Pulmonary artery endothelial cell (primary cell): ENCODE data around the gene SEC62. TPM values are rescaled to one million over a fixed set of nuclear protein-coding genes. Genes with fewer than 3 reads are reported as not detected.
"Not testable (repeated sequence)": the region's sequence is repeated elsewhere in the genome, so short reads cannot be mapped to it uniquely, and the experiment has no call there.

Experiments used
- DNase-seq: peaks from one replicate; pipeline ENCODE4 v3.0.0-alpha.2; 2011; ENCODE audit warnings: low read depth, low spot score
- total RNA-seq: library from RNA; depleted of rRNA; stranded (reverse); fragments of >200 nt; gene quantifications from 2 replicates; pipeline ENCODE4 v1.2.3, GENCODE V29; 2014

SEC62 gene
- total RNA-seq, 1 donor from 2014 or later = 39.5 TPM

DNA sequence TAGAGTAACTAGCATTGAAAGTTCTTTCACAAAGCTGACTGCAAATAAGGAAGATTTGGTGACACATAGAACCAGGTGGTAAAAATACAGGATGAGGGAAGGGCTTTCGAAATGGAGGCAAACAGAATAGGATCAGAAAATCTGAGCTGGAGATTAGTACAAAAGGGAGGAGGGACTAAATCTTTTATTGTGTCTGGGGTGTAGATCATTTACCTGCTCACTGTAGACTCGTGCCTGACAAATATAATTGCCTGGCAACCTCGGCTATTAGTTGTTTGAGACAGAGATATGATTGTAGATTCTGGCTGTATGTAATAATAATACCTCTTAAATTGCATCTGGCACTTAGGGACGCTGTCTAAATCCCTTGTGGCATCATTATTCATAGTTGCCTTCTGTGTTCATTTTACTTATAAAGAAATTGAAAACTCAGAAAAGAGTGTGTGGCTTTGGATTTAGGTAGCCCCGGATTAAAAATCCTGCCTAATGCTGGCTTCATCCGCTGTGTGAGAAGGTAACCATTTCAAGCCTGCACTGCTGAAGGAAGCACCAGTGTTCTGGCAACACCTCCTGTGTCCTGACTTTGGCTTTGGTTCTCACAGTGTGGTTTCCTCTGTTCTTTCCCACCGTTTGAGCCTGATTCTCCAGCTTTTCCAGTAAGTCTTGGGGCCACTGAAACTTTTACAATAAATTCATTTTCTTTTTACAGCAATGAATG lies 46.2 kb downstream of the SEC62 start:
- no peak for DNase-seq

DNA sequence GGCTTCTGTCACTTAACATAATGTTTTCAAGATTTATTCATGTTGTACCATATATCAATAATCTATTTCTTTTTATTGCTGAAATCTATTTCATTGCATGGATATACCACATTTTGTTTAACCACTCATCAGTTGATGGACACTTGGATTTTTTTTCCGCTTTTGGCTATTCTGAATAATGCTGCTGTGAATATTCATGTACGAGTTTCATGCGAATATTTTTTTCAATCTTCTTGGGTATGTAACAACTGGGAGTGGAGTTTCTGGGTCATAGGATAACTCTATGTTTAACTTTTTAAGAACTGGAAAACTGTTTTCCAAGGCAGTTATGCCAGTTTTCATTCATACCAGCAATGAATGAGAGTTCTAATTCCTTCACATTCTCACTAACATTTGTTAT lies 49.5 kb downstream of the SEC62 start:
- no peak for DNase-seq

- DNase-seq = not testable (repeated sequence)
Measured at GRCh38 chr3:170019306-170019705, 52.7 kb downstream of the SEC62 start.

- DNase-seq = no peak
Measured at GRCh38 chr3:170021083-170021482, 54.5 kb downstream of the SEC62 start.

DNA sequence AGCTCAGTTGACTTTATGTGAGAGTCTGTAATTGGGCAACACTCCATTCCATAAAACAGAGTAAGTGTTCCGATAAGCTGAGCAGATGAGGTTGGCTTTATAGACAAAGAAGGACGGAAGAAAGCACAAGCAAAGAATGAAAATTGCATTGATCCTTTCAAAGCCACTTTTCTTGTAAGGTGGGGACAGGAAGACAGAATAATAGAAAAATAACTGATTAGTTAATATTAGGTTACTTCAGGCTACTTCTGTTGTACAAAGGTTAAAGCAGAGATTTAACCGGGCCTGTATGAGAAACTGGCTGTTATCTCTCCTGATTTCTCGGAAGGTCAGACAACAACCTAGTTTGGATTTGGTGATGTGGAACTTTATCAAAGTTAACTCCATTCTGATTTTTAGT lies 55.7 kb downstream of the SEC62 start:
- DNase-seq = no peak

- DNase-seq = no peak
Measured at GRCh38 chr3:170023165-170023564, 56.6 kb downstream of the SEC62 start.

- no peak for DNase-seq
Measured at GRCh38 chr3:170024581-170024980, 58.0 kb downstream of the SEC62 start.

GRCh38 chr3:170027233-170028102 lies 60.9 kb downstream of the SEC62 start:
- no peak for DNase-seq

GRCh38 chr3:170033489-170033888 lies 66.9 kb downstream of the SEC62 start:
- DNase-seq = no peak

DNA sequence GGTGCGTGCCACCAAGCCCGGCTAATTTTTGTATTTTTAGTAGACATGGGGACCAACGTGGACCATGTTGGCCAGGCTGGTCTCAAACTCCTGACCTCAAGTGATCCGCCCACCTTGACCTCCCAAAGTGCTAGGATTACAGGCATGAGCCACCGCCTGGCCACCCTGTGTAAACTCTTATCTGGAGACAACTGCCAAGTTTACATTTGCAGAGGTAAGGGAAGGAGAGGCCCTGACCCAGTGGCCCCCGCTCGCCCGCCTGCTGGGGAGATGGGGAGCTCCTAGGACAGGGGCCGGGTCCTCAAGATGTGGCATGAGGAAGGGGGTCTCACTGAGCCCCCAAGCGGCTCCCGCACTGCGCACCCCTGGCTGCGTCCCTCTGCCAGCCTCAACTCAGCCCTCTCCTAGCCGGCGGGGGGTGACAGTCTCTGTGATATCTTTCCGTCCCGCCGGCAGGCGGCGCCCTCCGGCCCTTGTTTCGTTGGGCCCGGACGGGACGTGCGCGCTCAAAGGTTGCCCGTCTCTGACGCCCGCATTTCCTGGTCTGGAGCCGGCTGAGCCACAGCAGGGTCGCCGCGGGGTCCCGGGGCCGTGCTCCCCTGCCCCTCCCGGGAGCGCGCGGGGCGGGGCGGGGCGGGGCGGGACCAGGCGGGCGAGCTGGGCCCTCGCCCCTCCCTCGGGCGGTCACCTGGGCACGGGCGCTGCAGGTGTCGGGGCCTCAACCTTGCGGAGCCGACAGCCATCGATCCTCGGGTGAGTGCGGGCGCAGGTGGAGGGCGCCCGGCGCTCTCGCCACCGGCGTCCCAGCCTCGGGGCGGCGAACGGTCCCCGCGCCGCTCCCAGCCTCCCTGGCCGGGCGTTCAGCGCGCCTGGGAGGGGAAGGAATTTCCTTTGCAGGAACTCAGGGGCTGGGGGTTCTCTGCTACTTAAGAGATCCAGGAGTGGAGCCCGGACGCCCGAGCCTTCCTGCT lies 71.1 kb downstream of the SEC62 start, which contains the start of gene GPR160:
TSS of gene GPR160 (plus strand) at position 533 of the 971 bp plus-strand sequence. CDS start 45,978 bp downstream, outside the sequence.
- DNase-seq = no peak

DNA sequence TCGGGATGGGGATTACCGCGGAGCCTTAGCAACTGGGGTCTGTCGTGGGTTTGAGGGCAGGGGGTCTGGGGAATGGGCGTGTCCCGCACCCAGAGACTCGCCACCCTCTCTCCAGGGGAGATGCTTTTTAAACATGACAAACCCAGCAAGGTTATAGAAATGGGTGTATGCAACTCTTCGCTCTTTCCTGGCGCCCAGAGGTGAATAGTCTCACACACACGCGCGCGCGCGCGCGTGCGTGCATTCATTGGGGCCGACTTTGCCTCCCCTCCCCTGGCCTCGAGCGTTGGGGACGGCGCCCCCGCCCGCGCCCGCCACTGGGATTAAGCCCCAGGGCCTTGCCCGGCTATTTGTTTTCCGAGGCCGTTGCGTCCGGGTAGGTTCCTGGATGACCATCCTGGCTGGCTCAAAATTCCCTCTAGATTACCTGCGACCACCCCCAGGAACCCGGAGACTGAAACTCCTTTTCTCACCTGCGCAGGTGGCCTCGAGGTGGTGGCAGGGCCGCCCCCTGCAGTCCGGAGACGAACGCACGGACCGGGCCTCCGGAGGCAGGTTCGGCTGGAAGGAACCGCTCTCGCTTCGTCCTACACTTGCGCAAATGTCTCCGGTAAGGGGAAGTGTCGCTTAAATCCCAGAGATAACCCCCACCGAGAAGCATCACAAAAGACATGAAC lies 72.0 kb downstream of the SEC62 start:
- no peak for DNase-seq

DNA sequence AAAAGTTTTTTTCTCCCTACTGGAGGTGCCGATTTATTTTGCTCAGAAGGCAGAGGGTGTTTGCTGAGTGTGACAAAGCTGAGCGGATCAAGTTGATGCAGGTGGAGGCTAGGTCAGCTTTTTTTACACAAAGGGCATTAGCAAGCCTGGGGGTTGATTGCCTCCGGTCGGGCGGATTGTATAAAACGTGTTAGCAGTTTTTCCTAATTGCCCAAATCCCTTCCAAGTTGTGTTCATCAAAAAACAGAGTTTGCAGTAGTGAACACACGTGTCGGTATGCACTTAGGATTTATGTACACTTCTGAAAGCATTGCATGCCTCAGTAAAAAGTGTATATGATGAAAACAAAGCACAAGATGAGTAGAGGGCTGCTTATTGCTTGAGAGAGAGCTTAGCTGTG lies 73.8 kb downstream of the SEC62 start:
- DNase-seq = no peak

GRCh38 chr3:170043506-170043905 lies 76.9 kb downstream of the SEC62 start:
- DNase-seq = no peak

DNA sequence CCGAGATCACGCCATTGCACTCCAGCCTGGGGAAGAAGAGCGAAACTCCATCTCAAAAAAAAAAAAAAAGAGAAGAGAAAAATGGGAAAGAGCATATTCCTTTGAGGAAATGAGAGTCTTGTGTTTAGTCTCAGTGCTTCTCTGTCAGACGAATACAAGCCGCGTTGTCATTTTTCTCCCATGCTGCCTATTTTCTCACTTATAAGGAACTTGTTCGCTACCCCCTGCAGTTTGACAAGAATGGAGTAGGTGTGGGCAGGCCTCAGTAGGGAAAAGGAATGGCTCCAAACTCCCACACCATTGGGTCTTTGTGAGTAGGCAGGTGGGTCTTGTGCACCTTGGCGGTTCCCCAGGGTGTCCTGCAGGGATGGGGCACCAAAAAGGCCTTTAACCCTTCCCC lies 77.7 kb downstream of the SEC62 start:
- DNase-seq = no peak

DNA sequence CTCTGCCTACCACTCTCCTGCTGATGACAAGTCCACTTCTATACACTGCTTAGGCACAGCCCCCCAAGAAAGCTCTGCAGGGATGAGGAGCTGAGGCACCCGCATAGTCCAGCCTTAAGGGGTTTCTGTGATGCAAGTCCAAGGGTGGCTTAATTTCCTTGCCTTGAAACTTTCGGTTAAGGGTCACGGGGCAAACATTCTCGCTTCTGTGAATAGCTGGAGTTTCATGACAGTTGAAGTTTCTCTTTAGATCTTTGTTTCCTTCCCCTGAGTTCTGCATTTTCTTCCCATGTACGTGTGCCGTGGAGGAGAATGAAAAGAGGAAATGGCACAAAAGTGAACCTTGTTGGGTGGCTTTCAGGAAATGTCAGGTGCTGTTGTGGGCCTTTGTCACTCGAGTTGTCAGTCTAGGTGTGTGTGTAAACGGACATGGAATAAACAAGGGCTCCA lies 78.2 kb downstream of the SEC62 start:
- DNase-seq = no peak

- no peak for DNase-seq
Measured at GRCh38 chr3:170046269-170047132, 79.9 kb downstream of the SEC62 start.

DNA sequence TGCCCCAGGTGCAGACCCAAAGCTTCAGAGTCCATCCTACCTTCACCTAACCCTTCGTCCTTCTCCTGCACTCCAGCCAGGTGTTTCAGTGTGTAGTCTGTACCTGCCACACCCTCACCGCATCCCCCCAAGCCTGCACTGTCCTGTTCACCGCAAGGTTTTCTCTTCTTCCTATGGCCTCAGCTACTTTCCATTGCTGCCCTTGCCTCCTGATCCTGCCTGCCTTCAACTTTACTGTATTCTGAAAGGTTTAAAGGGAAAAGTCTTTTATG lies 80.5 kb downstream of the SEC62 start:
- no peak for DNase-seq
